ENCODE measurements around the gene TRAPPC14.
"Not testable (repeated sequence)": the region's sequence is repeated elsewhere in the genome, so short reads cannot be mapped to it uniquely, and the experiment has no call there.

Gene TRAPPC14

DNA sequence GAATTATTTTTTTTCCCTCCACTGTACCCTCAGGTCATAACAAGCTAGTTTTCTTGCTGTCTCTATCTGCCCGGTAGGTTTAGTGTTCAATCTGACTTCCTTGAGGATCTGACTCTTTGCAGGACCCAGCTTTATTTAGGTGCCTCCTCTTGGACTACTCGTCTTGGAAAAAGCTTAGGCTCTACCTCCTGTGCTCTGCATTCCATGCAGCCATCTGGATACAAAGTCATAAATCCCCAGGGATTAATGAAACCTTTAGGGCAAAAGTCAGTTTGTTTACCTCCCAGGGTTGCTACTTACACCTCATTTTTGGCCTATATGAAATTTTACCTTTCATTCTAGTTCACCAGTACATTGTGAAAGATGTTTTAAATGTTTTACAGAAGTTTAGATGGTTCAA, 27.2 kb upstream of the TRAPPC14 start:
- WGBS (ENCODE audit: extremely low coverage, insufficient coverage, low lambda C conversion rate) = no CpG with 5 or more reads among the region's 2 CpGs

DNA sequence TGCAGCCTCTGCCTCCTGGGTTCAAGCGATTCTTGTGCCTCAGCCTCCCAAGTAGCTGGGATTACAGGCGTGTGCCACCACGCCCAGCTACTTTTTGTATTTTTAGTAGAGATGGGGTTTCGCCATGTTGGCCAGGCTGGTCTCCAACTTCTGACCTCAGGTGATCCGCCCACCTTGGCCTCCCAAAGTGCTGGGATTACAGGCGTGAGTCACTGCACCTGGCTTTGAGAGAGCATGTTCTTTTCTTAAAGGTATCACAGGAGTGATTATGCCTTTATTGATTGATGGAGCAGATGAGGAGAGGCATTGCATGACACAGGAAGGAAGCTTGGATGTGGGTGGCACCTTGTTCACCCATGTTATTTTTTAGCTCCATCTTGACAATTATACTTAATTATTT, 24.6 kb upstream of the TRAPPC14 start:
- not testable (repeated sequence) for H3K4me2 ChIP-seq (ENCODE audit: low read length); H3K27me3 ChIP-seq (ENCODE audit: insufficient read depth, low read length, poor library complexity); H3K4me1 ChIP-seq (ENCODE audit: control insufficient read depth, low read depth, low read length); H4K8ac ChIP-seq (ENCODE audit: low read depth, low read length); DNase-seq; H3K27ac ChIP-seq (ENCODE audit: low read depth, low read length); H3K9ac ChIP-seq (ENCODE audit: low read length); H3K79me1 ChIP-seq (ENCODE audit: low read length); H3K4me3 ChIP-seq (ENCODE audit: low read length); H3K18ac ChIP-seq (ENCODE audit: low read length); H2BK120ac ChIP-seq (ENCODE audit: low read depth, low read length); H3K4ac ChIP-seq (ENCODE audit: low read depth, low read length); H3K79me2 ChIP-seq (ENCODE audit: control insufficient read depth, insufficient read depth, low read length); H2BK5ac ChIP-seq (ENCODE audit: low read length); H3K23ac ChIP-seq (ENCODE audit: low read length); H2AK5ac ChIP-seq (ENCODE audit: low read length); H4K5ac ChIP-seq (ENCODE audit: low read length); H3K36me3 ChIP-seq (ENCODE audit: control insufficient read depth, insufficient read depth, low read length); H2BK15ac ChIP-seq (replicated peaks; ENCODE audit: low read depth); H3K56ac ChIP-seq (ENCODE audit: low read length)
- WGBS (ENCODE audit: extremely low coverage, insufficient coverage, low lambda C conversion rate) = no CpG with 5 or more reads among the region's 6 CpGs

More for the DNA sequence above, 27.2 kb upstream of the TRAPPC14 start:
- Histone ChIP-seq H2BK5ac (ENCODE audit: low read length) (no peak overlapping the region), H3K23ac (ENCODE audit: low read length) (no peak overlapping the region), H3K36me3 (ENCODE audit: control insufficient read depth, insufficient read depth, low read length) (no peaks in the 10 kb centered on the region), H3K4ac (ENCODE audit: low read depth, low read length) (no peak overlapping the region), H3K4me1 (ENCODE audit: control insufficient read depth, low read depth, low read length) (no peaks in the 10 kb centered on the region), H3K4me3 (ENCODE audit: low read length) (no peak overlapping the region), H3K9ac (ENCODE audit: low read length) (no peak overlapping the region), H3K27ac (ENCODE audit: low read depth, low read length) (no peak overlapping the region), H2BK120ac (ENCODE audit: low read depth, low read length) (no peak overlapping the region), H3K4me2 (ENCODE audit: low read length) (no peak overlapping the region), H3K79me1 (ENCODE audit: low read length) (no peaks in the 10 kb centered on the region), H3K27me3 (ENCODE audit: insufficient read depth, low read length, poor library complexity) (no peaks in the 10 kb centered on the region), H4K8ac (ENCODE audit: low read depth, low read length) (no peak overlapping the region), H2BK15ac (replicated peaks; ENCODE audit: low read depth) (no peak overlapping the region), H3K56ac (ENCODE audit: low read length) (no peak overlapping the region), H2AK5ac (ENCODE audit: low read length) (no peak overlapping the region), H3K18ac (ENCODE audit: low read length) (no peak overlapping the region), H3K79me2 (ENCODE audit: control insufficient read depth, insufficient read depth, low read length) (no peaks in the 10 kb centered on the region), H4K5ac (ENCODE audit: low read length) (no peak overlapping the region)
- no peak for DNase-seq

DNA sequence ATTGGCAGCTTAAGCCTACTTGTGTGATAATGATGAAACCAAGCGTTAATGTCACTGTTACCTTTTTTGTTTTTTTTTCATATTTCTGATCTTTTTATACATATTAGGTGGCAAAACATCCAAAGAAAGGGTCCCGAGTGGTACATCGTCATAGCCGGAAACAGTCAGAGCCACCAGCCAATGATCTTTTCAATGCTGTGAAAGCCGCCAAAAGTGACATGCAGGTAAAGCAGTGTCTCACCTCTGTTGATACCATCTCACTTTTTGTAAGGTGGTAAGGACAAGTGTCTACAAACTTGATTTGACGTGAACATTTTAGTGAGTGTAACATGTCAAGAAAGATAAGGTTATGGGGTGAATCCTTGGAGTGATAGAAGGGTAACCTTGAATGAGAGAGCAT, 24.1 kb upstream of the TRAPPC14 start:
- WGBS (ENCODE audit: extremely low coverage, insufficient coverage, low lambda C conversion rate) = no CpG with 5 or more reads among the region's 6 CpGs
- H3K23ac ChIP-seq (ENCODE audit: low read length); H3K27ac ChIP-seq (ENCODE audit: low read depth, low read length); DNase-seq; H3K18ac ChIP-seq (ENCODE audit: low read length); H2AK5ac ChIP-seq (ENCODE audit: low read length); H3K79me1 ChIP-seq (ENCODE audit: low read length); H2BK5ac ChIP-seq (ENCODE audit: low read length); H3K9ac ChIP-seq (ENCODE audit: low read length); H3K4me1 ChIP-seq (ENCODE audit: control insufficient read depth, low read depth, low read length); H3K56ac ChIP-seq (ENCODE audit: low read length); H4K8ac ChIP-seq (ENCODE audit: low read depth, low read length); H3K4me2 ChIP-seq (ENCODE audit: low read length); H3K36me3 ChIP-seq (ENCODE audit: control insufficient read depth, insufficient read depth, low read length); H3K4ac ChIP-seq (ENCODE audit: low read depth, low read length); H2BK15ac ChIP-seq (replicated peaks; ENCODE audit: low read depth); H3K27me3 ChIP-seq (ENCODE audit: insufficient read depth, low read length, poor library complexity); H3K79me2 ChIP-seq (ENCODE audit: control insufficient read depth, insufficient read depth, low read length); H2BK120ac ChIP-seq (ENCODE audit: low read depth, low read length); H3K4me3 ChIP-seq (ENCODE audit: low read length); H4K5ac ChIP-seq (ENCODE audit: low read length): not testable (repeated sequence)

DNA sequence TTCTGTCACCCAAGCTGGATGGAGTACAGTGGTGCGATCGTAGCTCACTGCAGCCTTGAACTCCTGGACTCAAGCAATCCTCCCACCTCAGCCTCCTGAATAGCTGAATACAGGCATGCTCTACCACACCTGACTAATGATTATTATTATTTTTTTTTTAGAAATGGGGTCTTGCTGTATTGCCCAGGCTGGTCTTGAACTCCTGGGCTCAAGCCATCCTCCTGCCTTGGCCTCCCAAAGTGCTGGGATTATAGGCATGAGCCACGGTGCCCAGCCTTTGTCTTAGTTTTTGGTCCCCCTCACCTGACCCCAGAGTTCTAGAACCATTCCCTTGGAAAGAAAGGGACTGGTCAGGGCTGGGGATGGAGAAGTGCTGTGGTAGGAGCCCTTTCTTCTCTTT, 21.6 kb upstream of the TRAPPC14 start:
- not testable (repeated sequence) for H2BK5ac ChIP-seq (ENCODE audit: low read length); H2AK5ac ChIP-seq (ENCODE audit: low read length); DNase-seq; H2BK120ac ChIP-seq (ENCODE audit: low read depth, low read length); H4K8ac ChIP-seq (ENCODE audit: low read depth, low read length); H3K9ac ChIP-seq (ENCODE audit: low read length); H3K79me2 ChIP-seq (ENCODE audit: control insufficient read depth, insufficient read depth, low read length); H3K4me1 ChIP-seq (ENCODE audit: control insufficient read depth, low read depth, low read length); H3K4me2 ChIP-seq (ENCODE audit: low read length); H3K79me1 ChIP-seq (ENCODE audit: low read length); H3K18ac ChIP-seq (ENCODE audit: low read length); H3K56ac ChIP-seq (ENCODE audit: low read length); H3K4ac ChIP-seq (ENCODE audit: low read depth, low read length); H3K36me3 ChIP-seq (ENCODE audit: control insufficient read depth, insufficient read depth, low read length); H4K5ac ChIP-seq (ENCODE audit: low read length); H3K27me3 ChIP-seq (ENCODE audit: insufficient read depth, low read length, poor library complexity); H3K4me3 ChIP-seq (ENCODE audit: low read length); H2BK15ac ChIP-seq (replicated peaks; ENCODE audit: low read depth); H3K27ac ChIP-seq (ENCODE audit: low read depth, low read length); H3K23ac ChIP-seq (ENCODE audit: low read length)
- no CpG with 5 or more reads among the region's 3 CpGs for WGBS (ENCODE audit: extremely low coverage, insufficient coverage, low lambda C conversion rate)

DNA sequence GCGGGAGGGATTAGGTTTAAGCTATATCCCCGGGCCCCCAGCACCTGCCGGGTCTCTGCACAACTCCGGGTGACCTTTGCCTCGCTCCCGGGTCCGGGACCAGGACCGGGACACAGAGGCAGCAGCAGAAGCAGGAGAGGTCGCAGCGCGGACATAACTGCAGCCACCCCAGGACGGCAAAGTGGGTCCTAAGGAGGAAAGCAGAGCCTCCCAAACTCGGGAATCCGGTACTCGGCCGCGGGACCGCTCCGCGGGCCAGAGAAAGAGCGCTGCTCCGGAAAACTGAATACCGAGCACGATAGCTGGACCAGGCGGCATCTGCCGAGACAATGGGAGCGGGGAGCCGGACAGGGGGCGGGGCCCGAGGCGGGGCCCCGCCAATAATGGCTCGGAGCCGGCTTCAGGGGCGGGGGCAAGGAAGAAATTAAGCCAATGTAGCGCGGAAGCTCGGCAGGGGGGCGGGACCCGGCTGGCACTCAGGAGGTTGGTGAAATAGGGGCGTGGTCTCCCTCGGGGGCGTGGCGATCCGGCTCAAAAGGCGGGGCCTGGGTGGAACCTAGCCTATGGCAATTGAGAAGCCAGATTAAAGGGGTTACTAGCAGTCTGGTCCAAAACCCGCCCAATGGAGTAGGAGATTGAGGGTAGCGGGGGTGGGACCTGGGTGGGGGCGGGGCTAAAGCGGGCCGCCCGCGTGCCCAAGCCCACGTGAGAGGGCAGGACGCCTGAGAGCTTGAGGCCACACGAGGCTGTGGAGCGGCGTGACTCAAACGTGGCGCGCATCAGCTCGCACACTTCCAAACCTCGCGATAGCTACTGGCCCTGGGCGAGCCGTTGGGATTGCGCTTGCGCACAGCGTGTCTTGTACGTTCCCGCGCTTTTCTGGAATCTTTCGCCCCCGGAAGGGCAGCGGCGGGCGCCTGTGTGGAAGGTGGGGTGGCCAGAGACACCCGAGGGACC, 18.8 kb upstream of the TRAPPC14 start, which contains the start of the genes GPC2 and STAG3:
Gene GPC2 (minus strand): TSS at position 337 of the 957 bp plus-strand sequence. CDS start 182 bp downstream, at position 155.
Gene STAG3 (plus strand): TSS at position 874 of the 957 bp plus-strand sequence. CDS start 2,639 bp downstream, outside the sequence.
- no peak within 1 kb of the TSS for H2AK5ac ChIP-seq (ENCODE audit: low read length)
- peak within 1 kb of the TSS; percentile 64 for H3K4ac ChIP-seq (ENCODE audit: low read depth, low read length)
- peak; percentile 98 for DNase-seq
- peak within 1 kb of the TSS; percentile 78 for H3K4me2 ChIP-seq (ENCODE audit: low read length)
- peaks cover 6% of the 10 kb centered on the region for H3K79me1 ChIP-seq (ENCODE audit: low read length)
- no peak within 1 kb of the TSS for H2BK5ac ChIP-seq (ENCODE audit: low read length)
- H4K5ac ChIP-seq (ENCODE audit: low read length) = no peak within 1 kb of the TSS
- peak within 1 kb of the TSS; percentile 16 for H3K27ac ChIP-seq (ENCODE audit: low read depth, low read length)
- no peak within 1 kb of the TSS for H2BK120ac ChIP-seq (ENCODE audit: low read depth, low read length)
- H3K79me2 ChIP-seq (ENCODE audit: control insufficient read depth, insufficient read depth, low read length) = peaks cover 2% of the 10 kb centered on the region
- no CpG with 5 or more reads among the region's 78 CpGs for WGBS (ENCODE audit: extremely low coverage, insufficient coverage, low lambda C conversion rate)
- H3K18ac ChIP-seq (ENCODE audit: low read length) = peak within 1 kb of the TSS; percentile 75
- H3K27me3 ChIP-seq (ENCODE audit: insufficient read depth, low read length, poor library complexity) = no peaks in the 10 kb centered on the region
- no peak within 1 kb of the TSS for H2BK15ac ChIP-seq (replicated peaks; ENCODE audit: low read depth)
- H4K8ac ChIP-seq (ENCODE audit: low read depth, low read length) = no peak within 1 kb of the TSS
- no peaks in the 10 kb centered on the region for H3K36me3 ChIP-seq (ENCODE audit: control insufficient read depth, insufficient read depth, low read length)
- peak within 1 kb of the TSS; percentile 85 for H3K9ac ChIP-seq (ENCODE audit: low read length)
- peak within 1 kb of the TSS; percentile 94 for H3K56ac ChIP-seq (ENCODE audit: low read length)
- H3K23ac ChIP-seq (ENCODE audit: low read length) = no peak within 1 kb of the TSS
- peaks cover 3% of the 10 kb centered on the region for H3K4me1 ChIP-seq (ENCODE audit: control insufficient read depth, low read depth, low read length)
- H3K4me3 ChIP-seq (ENCODE audit: low read length) = peak within 1 kb of the TSS; percentile 86

Data from mesendoderm (in vitro differentiated cells).